OCI-LY7 (cell line): Measurements from ENCODE around the gene FBN1.

Experiments used
- CTCF ChIP-seq: fragments of 200-600 bp; sonication (generic); conservative IDR thresholded peaks from 2 replicates; pipeline ENCODE4 v1.5.1; 2014; ENCODE audit warnings: mild to moderate bottlenecking, antibody characterized with exemption, low read length, moderate library complexity, mixed read lengths
- EZH2phosphoT487 ChIP-seq: fragments of 200-600 bp; sonication (generic); IDR thresholded peaks from 2 replicates; pipeline ENCODE4 v1.6.1; 2018; ENCODE audit warnings: low read depth, borderline replicate concordance, mild to moderate bottlenecking, mixed run types, antibody characterized with exemption, low read length, moderate library complexity, mixed read lengths

- no peak for TF ChIP-seq CTCF
- TF ChIP-seq EZH2phosphoT487: no peak
Observed at GRCh38 chr15:48458876-48459275, 186.6 kb downstream of the FBN1 start.
